Measurements from ENCODE around the gene TCF12.

DNA sequence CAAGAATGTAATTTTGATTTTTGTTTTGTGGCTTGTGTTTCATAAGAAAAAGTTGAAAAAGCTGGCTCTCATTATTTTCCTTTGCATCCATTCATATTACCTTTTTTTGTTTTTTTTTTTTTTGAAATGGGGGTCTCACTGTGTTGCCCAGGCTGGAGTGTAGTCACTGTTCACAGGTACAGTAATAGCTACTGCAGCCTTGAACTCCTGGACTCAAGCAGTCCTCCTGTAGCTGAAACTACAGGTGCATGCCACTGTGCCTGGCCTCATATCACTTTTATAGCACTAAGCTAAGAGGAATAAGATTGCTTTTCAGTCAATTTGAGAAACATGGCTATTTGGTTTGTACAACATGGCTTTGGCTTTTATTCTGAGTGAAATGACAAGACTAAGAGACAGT is 49.8 kb downstream of the TCF12 start:
- TF ChIP-seq, protein P1, sequence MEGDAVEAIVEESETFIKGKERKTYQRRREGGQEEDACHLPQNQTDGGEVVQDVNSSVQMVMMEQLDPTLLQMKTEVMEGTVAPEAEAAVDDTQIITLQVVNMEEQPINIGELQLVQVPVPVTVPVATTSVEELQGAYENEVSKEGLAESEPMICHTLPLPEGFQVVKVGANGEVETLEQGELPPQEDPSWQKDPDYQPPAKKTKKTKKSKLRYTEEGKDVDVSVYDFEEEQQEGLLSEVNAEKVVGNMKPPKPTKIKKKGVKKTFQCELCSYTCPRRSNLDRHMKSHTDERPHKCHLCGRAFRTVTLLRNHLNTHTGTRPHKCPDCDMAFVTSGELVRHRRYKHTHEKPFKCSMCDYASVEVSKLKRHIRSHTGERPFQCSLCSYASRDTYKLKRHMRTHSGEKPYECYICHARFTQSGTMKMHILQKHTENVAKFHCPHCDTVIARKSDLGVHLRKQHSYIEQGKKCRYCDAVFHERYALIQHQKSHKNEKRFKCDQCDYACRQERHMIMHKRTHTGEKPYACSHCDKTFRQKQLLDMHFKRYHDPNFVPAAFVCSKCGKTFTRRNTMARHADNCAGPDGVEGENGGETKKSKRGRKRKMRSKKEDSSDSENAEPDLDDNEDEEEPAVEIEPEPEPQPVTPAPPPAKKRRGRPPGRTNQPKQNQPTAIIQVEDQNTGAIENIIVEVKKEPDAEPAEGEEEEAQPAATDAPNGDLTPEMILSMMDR (IDR thresholded peaks at IDR 0.05; ENCODE audit: insufficient read depth, low read length) = no peak
- no peak for TF ChIP-seq GABPA (IDR thresholded peaks at IDR 0.05; ENCODE audit: low read depth)
- no peak for TF ChIP-seq POLR2AphosphoS5 (IDR thresholded peaks at IDR 0.05; ENCODE audit: low read depth)
- TF ChIP-seq, protein P2, sequence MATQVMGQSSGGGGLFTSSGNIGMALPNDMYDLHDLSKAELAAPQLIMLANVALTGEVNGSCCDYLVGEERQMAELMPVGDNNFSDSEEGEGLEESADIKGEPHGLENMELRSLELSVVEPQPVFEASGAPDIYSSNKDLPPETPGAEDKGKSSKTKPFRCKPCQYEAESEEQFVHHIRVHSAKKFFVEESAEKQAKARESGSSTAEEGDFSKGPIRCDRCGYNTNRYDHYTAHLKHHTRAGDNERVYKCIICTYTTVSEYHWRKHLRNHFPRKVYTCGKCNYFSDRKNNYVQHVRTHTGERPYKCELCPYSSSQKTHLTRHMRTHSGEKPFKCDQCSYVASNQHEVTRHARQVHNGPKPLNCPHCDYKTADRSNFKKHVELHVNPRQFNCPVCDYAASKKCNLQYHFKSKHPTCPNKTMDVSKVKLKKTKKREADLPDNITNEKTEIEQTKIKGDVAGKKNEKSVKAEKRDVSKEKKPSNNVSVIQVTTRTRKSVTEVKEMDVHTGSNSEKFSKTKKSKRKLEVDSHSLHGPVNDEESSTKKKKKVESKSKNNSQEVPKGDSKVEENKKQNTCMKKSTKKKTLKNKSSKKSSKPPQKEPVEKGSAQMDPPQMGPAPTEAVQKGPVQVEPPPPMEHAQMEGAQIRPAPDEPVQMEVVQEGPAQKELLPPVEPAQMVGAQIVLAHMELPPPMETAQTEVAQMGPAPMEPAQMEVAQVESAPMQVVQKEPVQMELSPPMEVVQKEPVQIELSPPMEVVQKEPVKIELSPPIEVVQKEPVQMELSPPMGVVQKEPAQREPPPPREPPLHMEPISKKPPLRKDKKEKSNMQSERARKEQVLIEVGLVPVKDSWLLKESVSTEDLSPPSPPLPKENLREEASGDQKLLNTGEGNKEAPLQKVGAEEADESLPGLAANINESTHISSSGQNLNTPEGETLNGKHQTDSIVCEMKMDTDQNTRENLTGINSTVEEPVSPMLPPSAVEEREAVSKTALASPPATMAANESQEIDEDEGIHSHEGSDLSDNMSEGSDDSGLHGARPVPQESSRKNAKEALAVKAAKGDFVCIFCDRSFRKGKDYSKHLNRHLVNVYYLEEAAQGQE (IDR thresholded peaks at IDR 0.05; ENCODE audit: insufficient replicate concordance, low read depth) = no peak
- TF ChIP-seq SPI1 (IDR thresholded peaks at IDR 0.05; ENCODE audit: borderline replicate concordance, low read depth) = no peak

All from HL-60 (cell line).